ENCODE measurements around the gene SLC11A2. TPM values are rescaled to one million over a fixed set of nuclear protein-coding genes. Genes with fewer than 3 reads are reported as not detected.
"Not testable (repeated sequence)": the region's sequence is repeated elsewhere in the genome, so short reads cannot be mapped to it uniquely, and the experiment has no call there.

SLC11A2 gene
- total and polyA plus RNA-seq, 2 donors = 26.9 to 30.0 TPM

GRCh38 chr12:50934981-50935807, 91.0 kb downstream of the SLC11A2 start:
- 84% methylated on average over 6 of the region's 6 CpGs for WGBS
- Histone ChIP-seq H3K4me1 (ENCODE audit: control insufficient read depth in 2 of 2, insufficient read depth in 2 of 2, low read length in 2 of 2) (peaks cover 2 to 8% of the 10 kb centered on the region in 2 donors), H3K27me3 (ENCODE audit: control insufficient read depth in 2 of 2, insufficient read depth in 1 of 2, low read length in 1 of 2) (no peaks in the 10 kb centered on the region), H3K36me3 (ENCODE audit: control insufficient read depth in 2 of 2, insufficient read depth in 2 of 2, low read length in 1 of 2) (peaks cover 8 to 12% of the 10 kb centered on the region in 2 donors), H3K9me3 (ENCODE audit: control insufficient read depth in 2 of 2, insufficient read depth in 1 of 2, low read length in 1 of 2) (peaks cover 13 to 18% of the 10 kb centered on the region in 2 donors), H3K4me3 (ENCODE audit: low read length in 2 of 2) (no peak overlapping the region), H3K27ac (ENCODE audit: low read depth in 1 of 2, low read length in 1 of 2) (no peak overlapping the region)
- DNase-seq (ENCODE audit: low read depth in 6 of 9, low spot score in 9 of 9) = no peak

GRCh38 chr12:50934371-50934851, 91.8 kb downstream of the SLC11A2 start:
- Histone ChIP-seq H3K4me1 (ENCODE audit: control insufficient read depth in 2 of 2, insufficient read depth in 2 of 2, low read length in 2 of 2) (peaks cover 2 to 8% of the 10 kb centered on the region in 2 donors), H3K27me3 (ENCODE audit: control insufficient read depth in 2 of 2, insufficient read depth in 1 of 2, low read length in 1 of 2) (no peaks in the 10 kb centered on the region), H3K36me3 (ENCODE audit: control insufficient read depth in 2 of 2, insufficient read depth in 2 of 2, low read length in 1 of 2) (peaks cover 8 to 15% of the 10 kb centered on the region in 2 donors), H3K9me3 (ENCODE audit: control insufficient read depth in 2 of 2, insufficient read depth in 1 of 2, low read length in 1 of 2) (peaks cover 13 to 18% of the 10 kb centered on the region in 2 donors), H3K27ac (ENCODE audit: low read depth in 1 of 2, low read length in 1 of 2) (peak overlapping the region in 1 of 2 donors; percentile 46), H3K4me3 (ENCODE audit: low read length in 2 of 2) (no peak overlapping the region)
- WGBS = 49% methylated on average over 3 of the region's 3 CpGs
- DNase-seq (ENCODE audit: low read depth in 6 of 9, low spot score in 9 of 9) = no peak

- H3K36me3 ChIP-seq (ENCODE audit: control insufficient read depth in 2 of 2, insufficient read depth in 2 of 2, low read length in 1 of 2) = peaks cover 8 to 15% of the 10 kb centered on the region in 2 donors
- 99% methylated on average over 2 of the region's 2 CpGs for WGBS
Observed at GRCh38 chr12:50933459-50934124, 92.6 kb downstream of the SLC11A2 start.

GRCh38 chr12:50932787-50933280, 93.3 kb downstream of the SLC11A2 start:
- H3K9me3 ChIP-seq (ENCODE audit: control insufficient read depth in 2 of 2, insufficient read depth in 1 of 2, low read length in 1 of 2) = peaks cover 8 to 10% of the 10 kb centered on the region in 2 donors
- H3K27ac ChIP-seq (ENCODE audit: low read depth in 1 of 2, low read length in 1 of 2) = no peak overlapping the region
- peaks cover 14 to 21% of the 10 kb centered on the region in 2 donors for H3K4me1 ChIP-seq (ENCODE audit: control insufficient read depth in 2 of 2, insufficient read depth in 2 of 2, low read length in 2 of 2)
- no peak for DNase-seq (ENCODE audit: low read depth in 6 of 9, low spot score in 9 of 9)
- no peaks in the 10 kb centered on the region for H3K27me3 ChIP-seq (ENCODE audit: control insufficient read depth in 2 of 2, insufficient read depth in 1 of 2, low read length in 1 of 2)
- 97% methylated on average over 2 of the region's 2 CpGs for WGBS
- peaks cover 8 to 15% of the 10 kb centered on the region in 2 donors for H3K36me3 ChIP-seq (ENCODE audit: control insufficient read depth in 2 of 2, insufficient read depth in 2 of 2, low read length in 1 of 2)
- H3K4me3 ChIP-seq (ENCODE audit: low read length in 2 of 2) = no peak overlapping the region

More at GRCh38 chr12:50933459-50934124, 92.6 kb downstream of the SLC11A2 start:
- no peak for DNase-seq (ENCODE audit: low read depth in 6 of 9, low spot score in 9 of 9)
- no peaks in the 10 kb centered on the region for H3K27me3 ChIP-seq (ENCODE audit: control insufficient read depth in 2 of 2, insufficient read depth in 1 of 2, low read length in 1 of 2)
- no peak overlapping the region for H3K27ac ChIP-seq (ENCODE audit: low read depth in 1 of 2, low read length in 1 of 2)
- peaks cover 6 to 13% of the 10 kb centered on the region in 2 donors for H3K4me1 ChIP-seq (ENCODE audit: control insufficient read depth in 2 of 2, insufficient read depth in 2 of 2, low read length in 2 of 2)
- H3K4me3 ChIP-seq (ENCODE audit: low read length in 2 of 2) = no peak overlapping the region
- peaks cover 13 to 18% of the 10 kb centered on the region in 2 donors for H3K9me3 ChIP-seq (ENCODE audit: control insufficient read depth in 2 of 2, insufficient read depth in 1 of 2, low read length in 1 of 2)

GRCh38 chr12:50930477-50930876, 95.7 kb downstream of the SLC11A2 start:
- not testable (repeated sequence) for H3K27me3 ChIP-seq (ENCODE audit: control insufficient read depth in 2 of 2, insufficient read depth in 1 of 2, low read length in 1 of 2); H3K4me3 ChIP-seq (ENCODE audit: low read length in 2 of 2); H3K27ac ChIP-seq (ENCODE audit: low read depth in 1 of 2, low read length in 1 of 2); DNase-seq (ENCODE audit: low read depth in 6 of 9, low spot score in 9 of 9); H3K9me3 ChIP-seq (ENCODE audit: control insufficient read depth in 2 of 2, insufficient read depth in 1 of 2, low read length in 1 of 2); H3K36me3 ChIP-seq (ENCODE audit: control insufficient read depth in 2 of 2, insufficient read depth in 2 of 2, low read length in 1 of 2)
- H3K4me1 ChIP-seq (ENCODE audit: control insufficient read depth in 2 of 2, insufficient read depth in 2 of 2, low read length in 2 of 2) = peaks cover 17 to 31% of the 10 kb centered on the region in 2 donors
- WGBS = 96% methylated on average over 12 of the region's 12 CpGs

GRCh38 chr12:50929831-50930230, 96.4 kb downstream of the SLC11A2 start:
- 97% methylated on average over 3 of the region's 3 CpGs for WGBS
- Histone ChIP-seq H3K27ac (ENCODE audit: low read depth in 1 of 2, low read length in 1 of 2) (no peak overlapping the region), H3K27me3 (ENCODE audit: control insufficient read depth in 2 of 2, insufficient read depth in 1 of 2, low read length in 1 of 2) (no peaks in the 10 kb centered on the region), H3K4me3 (ENCODE audit: low read length in 2 of 2) (no peak overlapping the region), H3K4me1 (ENCODE audit: control insufficient read depth in 2 of 2, insufficient read depth in 2 of 2, low read length in 2 of 2) (peaks cover 17 to 37% of the 10 kb centered on the region in 2 donors), H3K9me3 (ENCODE audit: control insufficient read depth in 2 of 2, insufficient read depth in 1 of 2, low read length in 1 of 2) (no peaks in the 10 kb centered on the region), H3K36me3 (ENCODE audit: control insufficient read depth in 2 of 2, insufficient read depth in 2 of 2, low read length in 1 of 2) (peaks cover 8 to 9% of the 10 kb centered on the region in 2 donors)
- no peak for DNase-seq (ENCODE audit: low read depth in 6 of 9, low spot score in 9 of 9)

Other genes with a start within 250 kb of the SLC11A2 start
- not detected for gene TMPRSS12, start 183.5 kb downstream of the SLC11A2 start, total RNA-seq
- not detected for gene TMPRSS12, start 183.5 kb downstream of the SLC11A2 start, polyA plus RNA-seq
- not detected for gene HIGD1C, start 73.8 kb downstream of the SLC11A2 start, total RNA-seq
- gene HIGD1C, start 73.8 kb downstream of the SLC11A2 start, polyA plus RNA-seq = not detected
- 45.2 TPM for gene LETMD1, start 21.9 kb upstream of the SLC11A2 start, total RNA-seq
- gene LETMD1, start 21.9 kb upstream of the SLC11A2 start, polyA plus RNA-seq = 78.8 TPM
- 11.7 TPM for gene CSRNP2, start 57.2 kb upstream of the SLC11A2 start, total RNA-seq
- 16.7 TPM for gene CSRNP2, start 57.2 kb upstream of the SLC11A2 start, polyA plus RNA-seq
- gene TFCP2, start 146.8 kb upstream of the SLC11A2 start, total RNA-seq = 11.7 TPM
- 25.3 TPM for gene TFCP2, start 146.8 kb upstream of the SLC11A2 start, polyA plus RNA-seq
- gene POU6F1, start 191.7 kb upstream of the SLC11A2 start, total RNA-seq = 0.42 TPM
- 7.9 TPM for gene POU6F1, start 191.7 kb upstream of the SLC11A2 start, polyA plus RNA-seq
- 169 TPM for gene DAZAP2, start 212.4 kb upstream of the SLC11A2 start, total RNA-seq
- gene DAZAP2, start 212.4 kb upstream of the SLC11A2 start, polyA plus RNA-seq = 279 TPM
- gene SMAGP, start 244.0 kb upstream of the SLC11A2 start, total RNA-seq = 1.5 TPM
- gene SMAGP, start 244.0 kb upstream of the SLC11A2 start, polyA plus RNA-seq = 6.5 TPM

Data from thymus (tissue), 11 donors.